HG03103 (cell line): Measurements from ENCODE around the gene CLPSL2.

Experiments used
- ATAC-seq: cut with Tn5 transposase; IDR thresholded peaks from one replicate; pipeline ENCODE4 v1.9.1; 2021; ENCODE audit warnings: low read depth; ENCODE audit not compliant: unreplicated experiment

The CLPSL2 gene

DNA sequence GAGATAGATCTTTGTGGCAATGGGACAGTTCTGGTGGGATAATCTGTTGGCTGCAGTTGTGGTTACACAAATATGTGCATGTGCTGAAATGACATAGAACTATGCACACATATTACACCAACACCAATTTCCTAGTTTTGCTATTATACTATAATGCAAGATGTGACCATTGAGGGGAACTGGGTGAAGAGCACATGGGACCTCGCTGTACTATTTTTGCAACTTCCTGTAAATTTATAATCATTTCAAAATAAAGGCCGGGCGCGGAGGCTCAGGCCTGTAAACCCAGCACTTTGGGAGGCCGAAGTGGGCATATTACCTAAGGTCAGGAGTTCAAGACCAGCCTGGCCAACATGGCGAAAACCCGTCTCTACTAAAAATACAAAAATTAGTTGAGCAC, 30.9 kb upstream of the CLPSL2 start:
- ATAC-seq = no peak

DNA sequence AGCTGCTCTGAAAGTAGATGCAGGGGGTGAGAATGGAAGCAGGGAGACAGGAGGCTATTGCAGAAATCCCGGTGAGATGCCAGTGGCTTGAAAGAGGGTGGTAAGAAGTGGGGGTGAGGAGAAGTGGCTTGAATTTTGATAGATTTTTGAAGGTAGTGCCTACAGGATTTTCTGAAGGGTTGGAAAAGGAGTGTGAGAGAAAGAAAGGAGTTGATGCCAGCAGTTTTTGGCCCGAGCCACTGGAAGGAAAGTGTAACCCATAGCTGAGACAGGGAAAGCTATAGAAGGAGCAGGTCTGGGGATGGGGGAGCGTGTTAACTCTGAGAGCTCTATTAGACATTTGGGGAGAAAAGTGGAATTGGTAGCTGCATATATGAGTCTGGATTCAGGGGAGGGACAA, 29.9 kb upstream of the CLPSL2 start:
- no peak for ATAC-seq

DNA sequence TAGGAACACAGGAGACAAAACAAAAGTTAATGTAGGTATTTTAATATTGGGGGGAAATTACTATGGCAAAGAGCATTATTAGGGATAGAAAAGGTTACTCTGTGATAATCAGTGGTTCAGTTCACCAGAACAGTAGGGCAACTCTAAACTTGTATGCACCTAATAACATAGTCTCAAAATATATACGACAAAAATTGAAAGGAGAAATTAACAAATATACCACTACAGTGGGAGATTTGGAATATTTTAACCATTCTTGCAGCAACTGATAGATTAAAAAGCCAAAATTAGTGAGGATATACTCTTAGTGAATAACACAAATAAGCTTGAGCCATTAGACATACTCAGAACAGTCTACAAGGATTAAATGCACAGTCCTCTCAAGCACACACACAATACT, 28.5 kb upstream of the CLPSL2 start:
- no peak for ATAC-seq

DNA sequence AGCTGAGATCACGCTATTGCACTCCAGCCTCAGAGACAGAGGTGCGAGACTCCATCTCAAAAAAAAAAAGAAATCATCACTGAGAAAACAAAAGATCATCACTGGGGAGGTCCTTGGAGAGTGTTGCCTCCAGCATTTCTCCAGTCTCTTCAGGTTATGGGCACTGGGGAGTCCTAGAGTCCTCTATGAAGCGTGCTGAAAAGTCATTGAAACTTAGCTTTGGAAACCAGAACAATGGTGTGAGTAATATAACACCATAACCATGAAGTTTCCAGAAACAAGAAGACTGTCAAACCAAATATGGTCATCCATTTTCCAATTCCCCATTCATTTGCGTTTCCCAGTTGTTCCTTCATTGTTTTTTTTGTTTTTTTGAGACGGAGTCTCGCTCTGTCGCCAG, 25.8 kb upstream of the CLPSL2 start:
- ATAC-seq = no peak

DNA sequence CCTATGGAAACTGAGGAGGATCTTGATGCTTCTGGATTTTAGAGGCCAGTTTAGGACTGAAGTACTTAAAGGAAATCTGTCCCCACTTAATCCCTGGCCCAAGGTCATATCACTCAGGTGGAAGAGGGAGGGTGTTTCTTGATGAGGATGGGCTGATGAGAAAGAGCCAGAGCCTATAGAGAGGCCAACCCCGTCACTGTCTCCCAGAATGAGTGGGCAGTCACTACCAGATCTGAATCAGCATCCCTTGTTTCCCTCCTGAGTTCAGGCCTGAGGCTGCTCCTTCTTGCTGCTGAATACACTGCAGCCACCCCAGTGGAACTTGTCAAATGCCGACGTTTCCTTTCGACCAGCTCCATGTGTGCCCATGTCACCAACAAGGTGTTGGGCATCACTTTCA, 24.8 kb upstream of the CLPSL2 start:
- ATAC-seq = no peak

DNA sequence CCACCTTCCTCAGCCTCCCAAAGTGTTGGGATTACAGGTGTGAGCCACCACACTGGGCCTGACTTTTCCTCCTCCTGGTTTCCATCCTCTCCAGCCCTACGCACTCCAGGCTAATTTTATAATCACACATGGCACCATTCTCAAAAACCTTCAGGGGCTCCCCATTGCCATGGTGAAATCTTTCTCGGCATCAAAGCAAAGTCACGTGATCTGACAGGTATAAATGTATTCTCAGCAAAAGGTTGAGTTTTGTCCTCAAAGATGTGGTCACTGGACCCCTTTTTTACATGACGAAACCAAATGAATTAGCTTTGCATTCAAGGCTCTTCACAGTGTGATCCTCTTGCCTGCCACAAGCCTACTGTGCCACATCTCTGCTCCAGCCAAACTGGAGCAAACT, 24.1 kb upstream of the CLPSL2 start:
- no peak for ATAC-seq

DNA sequence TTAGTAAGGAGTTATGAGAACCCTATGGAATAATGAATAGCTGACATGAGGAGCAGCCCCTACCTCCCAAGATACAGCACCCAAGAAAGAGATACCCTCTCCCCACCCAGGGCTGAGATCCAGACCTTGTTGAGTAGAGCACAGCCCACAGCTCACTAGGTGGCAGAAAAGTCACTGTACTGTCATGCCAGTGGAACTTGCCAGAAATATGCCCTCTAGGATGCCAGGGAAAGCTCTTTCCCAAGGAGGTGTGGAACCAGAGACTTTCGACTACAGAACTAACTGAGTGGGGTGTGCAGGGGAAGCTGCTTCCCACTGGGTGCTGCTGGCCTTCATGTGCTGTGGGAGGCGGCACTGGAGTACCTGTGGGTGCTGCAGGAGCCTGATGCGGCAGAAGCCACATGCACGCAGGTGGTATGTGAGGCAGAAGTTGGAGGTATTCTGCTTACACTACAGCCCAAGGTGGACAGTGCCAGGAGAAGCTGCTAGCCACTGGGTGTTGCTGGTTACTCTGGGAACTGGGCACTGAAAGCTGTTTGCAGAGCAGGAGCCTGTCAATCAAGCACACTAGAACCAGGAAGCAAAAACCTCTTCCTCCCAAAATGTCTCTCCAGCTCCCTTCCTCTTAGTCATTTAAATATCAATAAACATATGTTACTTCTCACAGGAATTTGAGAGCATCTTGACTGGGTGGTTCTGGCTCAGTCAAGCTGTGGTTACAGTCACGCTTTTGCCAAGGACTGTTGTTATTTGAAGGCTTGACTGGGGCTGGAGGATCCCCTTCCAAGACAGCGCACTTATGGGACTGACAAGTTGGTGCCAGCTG, 21.7 kb upstream of the CLPSL2 start:
- no peak for ATAC-seq

DNA sequence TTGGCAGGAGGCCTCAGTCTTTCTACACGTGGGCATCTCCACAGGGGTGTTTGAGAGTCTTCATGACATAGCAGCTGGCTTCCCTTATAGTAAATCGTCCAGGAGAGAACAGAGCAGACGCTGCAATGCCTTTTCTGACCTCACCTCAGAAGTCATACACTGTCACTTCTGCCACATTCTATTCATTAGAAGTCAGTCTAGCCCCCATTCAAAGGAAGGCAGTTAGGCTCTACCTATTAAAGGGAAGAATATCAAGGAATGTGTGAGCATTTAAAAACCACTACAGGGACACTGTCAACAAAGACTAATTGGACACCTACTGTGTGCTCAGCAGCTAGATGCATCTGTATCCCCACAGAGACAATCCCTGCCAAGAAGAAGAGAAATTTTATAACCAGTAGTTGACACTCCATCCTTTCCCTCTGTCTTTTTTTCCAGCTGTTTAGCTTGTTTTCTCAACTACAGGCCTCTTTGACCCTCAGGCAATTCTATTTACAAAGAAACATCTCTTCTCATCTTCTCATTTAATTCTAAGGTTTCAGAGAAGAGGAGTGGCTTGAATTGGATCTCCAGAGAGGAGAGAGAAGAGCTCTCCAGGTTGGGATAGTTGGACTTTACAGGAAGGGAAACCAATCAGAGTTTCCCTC, 21.0 kb upstream of the CLPSL2 start:
- ATAC-seq = no peak

DNA sequence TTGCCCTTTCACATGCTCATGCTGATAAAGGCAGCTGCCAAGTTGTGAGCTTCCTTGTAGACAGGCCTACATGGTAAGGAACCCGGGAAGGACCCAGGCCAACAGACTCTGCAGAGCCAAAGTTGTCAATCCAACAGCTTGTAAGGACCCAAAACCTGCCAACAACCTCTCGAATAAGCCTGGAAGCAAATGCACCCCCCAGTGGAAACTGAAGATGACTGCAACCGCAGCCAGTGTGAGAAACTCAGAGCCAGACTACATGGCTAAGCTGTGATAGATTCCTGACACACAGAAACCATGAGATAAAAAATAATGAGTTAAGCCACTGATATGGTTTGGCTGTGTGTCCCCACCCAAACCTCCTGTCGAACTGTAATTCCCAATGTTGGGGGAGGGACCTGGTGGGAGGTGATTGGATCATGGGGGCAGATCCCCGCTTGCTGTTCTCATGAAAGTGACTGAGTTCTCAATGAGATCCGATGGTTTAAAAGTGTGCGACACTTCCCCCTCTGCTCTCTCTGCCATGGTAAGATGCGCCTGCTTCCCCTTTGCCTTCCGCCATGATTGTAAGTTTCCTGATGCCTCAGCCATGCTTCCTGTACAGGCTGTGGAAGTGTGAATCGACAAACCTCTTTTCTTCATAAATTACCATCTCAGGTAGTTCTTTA, 18.8 kb upstream of the CLPSL2 start:
- ATAC-seq = no peak

DNA sequence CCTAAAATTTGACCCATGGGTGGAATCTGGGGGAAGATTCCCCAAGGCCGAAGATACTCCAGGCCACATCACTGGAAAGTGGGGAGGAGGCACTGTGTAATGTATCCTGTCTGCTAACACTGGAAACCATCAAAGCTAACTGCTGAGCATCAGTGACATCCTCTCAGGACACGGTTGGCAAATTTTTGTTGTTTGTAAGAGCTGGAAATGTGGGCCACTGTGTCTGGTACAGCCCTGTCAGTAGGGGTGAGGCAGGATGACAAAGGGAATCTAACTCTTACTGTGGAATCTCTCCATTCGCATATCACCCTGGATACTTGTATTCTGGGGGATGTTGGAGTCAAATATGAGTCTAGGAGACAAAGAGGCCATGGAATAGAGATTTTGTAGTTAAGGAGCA, 17.0 kb upstream of the CLPSL2 start:
- ATAC-seq = no peak

DNA sequence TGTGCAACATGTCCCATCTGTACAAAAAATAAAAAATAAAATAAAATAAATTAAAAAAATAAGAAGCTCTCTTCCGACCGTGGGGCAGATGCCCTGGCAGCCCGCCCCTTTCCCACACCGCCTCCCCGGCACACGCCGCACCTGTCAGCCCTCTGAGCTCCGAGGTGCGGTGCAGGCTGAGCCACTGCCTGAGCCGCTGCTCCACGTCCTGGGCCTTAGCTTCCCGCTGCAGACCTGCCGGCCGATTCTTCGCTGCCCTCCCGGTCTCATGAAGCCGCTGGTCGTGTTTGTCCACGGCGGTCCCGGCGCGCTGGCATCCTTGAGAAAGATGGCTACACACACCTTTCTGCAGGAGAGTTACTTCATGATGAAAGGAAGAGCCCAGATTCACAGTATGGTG, 10.7 kb upstream of the CLPSL2 start:
- ATAC-seq = no peak

DNA sequence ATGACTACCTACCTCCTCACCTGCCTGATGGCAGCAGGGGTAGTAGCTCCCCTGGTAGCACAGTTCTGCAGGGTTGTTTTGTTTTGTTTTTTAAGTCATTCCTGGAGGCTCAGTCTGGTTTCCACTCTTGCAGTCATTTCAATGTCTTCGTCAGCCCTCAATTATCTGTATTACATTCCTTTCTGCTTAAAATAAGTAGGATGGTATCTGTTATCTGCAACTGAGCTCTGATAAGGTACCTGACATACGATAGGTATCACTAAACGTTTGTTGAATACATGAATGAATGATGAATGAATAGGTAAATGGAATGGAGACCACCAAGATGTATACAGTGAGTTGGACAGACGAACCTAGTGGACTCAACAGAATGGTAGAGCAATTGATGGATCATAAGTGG, 7.2 kb upstream of the CLPSL2 start:
- no peak for ATAC-seq

DNA sequence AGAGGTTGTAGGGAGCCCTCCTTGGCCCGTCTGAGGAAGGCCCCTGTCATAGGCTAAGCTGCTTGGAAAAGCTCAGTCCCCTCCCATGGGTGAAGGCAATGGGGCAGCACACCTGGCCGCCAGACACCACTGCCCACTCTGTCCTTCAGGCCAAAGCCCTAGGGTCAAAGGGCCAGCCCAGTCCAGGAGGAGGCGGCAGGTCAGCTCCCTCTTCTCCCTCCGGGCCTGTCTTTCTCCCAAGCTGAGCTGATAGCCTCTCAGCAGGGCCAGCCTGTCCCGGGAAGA, 5.1 kb upstream of the CLPSL2 start:
- no peak for ATAC-seq

DNA sequence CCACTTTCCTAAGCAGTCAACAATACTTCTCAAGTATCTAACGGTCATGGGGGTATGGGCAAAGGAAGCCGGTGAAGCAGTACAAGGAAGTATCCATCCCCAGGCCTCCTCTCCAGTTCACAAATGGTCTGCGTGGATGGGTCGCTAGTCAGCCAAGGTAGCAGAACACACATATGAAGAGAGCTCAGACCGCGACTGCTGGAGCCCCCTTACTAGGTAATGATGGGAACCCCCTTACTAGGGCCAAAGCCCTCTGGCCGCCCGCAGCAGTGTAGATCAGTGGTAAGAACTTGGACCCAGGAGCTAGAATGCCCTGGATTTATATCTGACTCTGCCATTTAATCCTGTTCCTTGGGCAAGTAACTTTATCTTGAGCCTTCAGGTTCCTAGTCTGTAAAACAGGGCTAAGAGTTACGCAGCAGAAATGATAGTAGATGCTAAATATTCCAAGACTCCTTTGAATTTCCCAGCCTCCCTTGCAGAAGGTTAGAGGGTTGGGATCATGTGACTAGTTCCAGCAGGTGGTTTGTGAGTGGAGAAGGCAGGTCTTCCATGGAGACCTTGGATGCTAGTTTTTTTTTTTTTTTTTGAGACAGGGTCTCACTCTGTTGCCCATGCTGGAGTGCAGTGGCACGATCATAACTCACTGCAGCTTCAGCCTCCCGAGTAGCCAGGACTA, 2.1 kb upstream of the CLPSL2 start:
- ATAC-seq = no peak

DNA sequence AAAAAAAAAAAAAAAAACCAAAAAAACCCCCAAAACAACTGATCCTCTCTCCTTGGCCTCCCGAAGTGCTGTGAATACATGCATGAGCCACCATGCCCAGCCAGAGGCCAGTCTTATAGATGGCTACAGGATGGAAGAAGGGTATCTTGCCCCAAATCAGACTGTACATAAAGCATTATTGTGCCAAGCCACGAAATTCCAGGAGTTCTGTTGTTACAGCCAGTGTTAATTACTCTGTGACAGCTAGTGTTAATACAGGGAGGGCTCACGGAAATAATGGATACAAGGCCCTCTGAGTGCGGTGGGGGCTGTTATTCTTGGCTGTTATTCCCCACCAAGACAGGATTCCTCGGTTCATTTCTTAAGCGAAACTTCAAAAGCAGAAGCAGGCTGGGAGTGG, 1.4 kb upstream of the CLPSL2 start:
- no peak for ATAC-seq

DNA sequence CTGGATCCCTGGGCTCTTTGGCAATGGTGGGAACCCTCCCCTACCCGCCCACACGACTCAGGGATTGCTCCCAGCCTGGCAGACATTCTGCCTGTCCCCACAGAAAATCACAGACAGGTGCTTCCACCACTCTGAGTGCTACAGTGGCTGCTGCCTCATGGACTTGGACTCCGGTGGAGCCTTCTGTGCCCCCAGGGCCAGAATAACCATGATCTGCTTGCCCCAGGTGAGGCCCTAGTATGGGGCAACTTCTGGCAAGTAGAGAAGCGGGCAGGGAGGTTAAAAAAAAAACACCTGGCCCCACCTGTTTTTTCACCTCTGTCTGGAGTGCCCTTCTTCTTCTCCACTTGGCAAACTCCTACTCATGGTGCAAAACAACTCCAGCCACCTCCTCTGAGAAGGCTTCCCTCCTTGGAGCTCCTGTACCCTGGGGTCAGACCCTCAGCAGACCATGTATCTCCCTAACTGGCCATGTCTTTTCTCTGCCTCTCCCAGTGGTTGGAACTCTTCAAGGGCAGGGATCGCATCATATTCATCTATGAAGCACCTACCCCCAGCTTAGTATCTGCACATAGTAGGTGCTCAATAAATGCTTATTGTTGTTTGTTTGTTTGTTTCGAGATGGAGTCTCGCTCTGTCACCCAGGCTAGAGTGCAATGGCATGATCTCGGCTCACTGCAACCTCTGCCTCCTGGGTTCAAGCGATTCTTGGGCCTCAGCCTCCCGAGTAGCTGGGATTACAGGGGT, 1.1 kb downstream of the CLPSL2 start:
- ATAC-seq = no peak

DNA sequence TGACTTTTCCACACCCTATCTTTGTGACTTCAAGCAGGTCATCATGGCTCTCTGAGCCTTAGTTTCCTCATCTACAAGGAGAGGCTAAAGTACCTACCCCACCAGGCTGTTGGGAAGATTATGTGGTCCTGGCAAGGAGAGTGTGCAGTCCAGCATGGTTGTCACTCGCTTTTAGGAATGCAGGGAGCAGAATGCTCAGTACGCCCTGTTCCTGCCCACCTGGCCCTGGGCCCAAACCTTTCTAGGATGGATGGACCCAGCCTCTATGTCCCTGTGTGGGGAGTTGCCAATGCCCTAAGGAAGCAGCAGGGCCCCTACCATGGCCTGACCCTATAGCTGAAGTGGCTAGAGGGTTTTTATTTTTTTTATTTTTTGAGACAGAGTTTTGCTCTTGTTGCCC, 2.0 kb downstream of the CLPSL2 start:
- no peak for ATAC-seq

DNA sequence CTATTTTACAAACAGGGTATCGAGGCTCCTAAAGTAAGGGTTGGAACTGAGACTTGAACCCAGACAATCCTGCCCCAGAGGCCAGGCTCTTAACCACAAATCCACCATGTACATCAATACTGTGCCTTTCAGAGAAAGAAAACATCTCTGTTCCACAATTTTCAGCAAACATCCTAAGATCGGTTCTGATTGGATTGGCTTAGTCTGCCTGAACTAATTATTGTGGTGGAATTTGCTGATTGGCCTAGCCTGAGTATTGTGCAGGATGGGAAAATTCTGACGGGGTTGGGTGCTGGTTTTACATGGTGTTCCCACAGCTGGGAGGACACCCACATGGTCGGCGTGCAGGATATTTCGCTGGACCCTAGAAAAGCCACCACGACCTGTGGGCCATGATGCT, 4.3 kb downstream of the CLPSL2 start, which contains the start of gene CLPSL1:
CLPSL1 (plus strand) TSS at position 301 of the 400 bp plus-strand sequence; CDS start at position 393, 92 bp downstream.
- no peak for ATAC-seq

DNA sequence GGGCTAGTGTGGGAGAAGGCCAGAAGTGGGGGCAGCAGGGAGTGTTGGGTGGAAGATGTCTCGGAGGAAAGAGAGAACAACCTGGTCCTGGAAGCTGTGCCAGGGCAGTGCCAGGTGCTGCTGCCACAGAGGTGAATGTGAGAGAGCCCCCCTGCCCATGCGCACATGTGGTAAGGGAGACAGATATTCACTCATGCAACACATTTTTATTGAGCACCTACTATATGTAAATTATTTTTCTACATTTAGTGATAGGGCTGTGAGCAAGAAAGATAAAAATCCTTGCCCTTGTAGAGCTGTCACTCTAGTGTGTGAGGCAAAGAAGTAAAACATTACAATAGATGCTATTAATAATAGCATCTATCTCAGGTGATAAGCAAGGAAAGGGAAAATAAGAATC, 4.9 kb downstream of the CLPSL2 start:
- ATAC-seq = no peak

DNA sequence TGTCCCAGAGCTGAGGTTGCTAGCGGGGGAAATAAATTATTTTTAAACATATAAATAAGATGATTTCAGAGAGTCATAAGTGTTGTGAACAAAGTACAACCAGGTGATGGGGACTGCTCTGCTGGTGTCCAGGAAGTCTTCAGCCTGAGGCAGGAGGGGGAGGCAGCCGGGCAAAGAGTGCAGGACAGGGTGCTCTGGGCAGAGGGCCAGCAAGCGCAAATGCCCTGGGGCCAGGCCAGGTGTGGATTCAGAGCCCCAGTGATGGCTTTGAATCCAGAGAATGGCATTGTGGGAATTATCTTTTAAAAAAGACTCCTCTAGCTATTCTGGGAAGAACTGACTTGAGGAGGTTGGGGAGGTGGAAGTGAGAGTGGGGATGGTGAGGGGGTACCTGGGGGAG, 6.0 kb downstream of the CLPSL2 start:
- ATAC-seq = no peak

DNA sequence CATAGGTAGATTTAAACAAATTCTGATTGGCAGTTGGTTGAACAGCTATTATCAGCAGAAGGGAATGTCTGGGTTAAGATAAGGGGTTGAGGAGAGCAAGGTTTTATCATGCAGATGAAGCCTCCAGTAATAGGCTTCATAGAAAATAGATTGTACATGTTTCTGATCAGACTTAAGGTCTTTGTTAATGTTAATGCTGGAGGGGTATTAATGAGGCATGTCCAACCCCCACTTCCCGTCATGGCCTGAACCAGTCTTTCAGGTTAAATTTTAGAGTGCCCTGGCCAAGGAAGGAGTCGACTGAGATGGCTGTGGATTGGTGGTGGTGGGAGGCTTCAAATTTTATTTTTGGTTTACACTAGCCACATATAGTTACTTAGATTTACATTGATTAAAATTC, 7.8 kb downstream of the CLPSL2 start:
- no peak for ATAC-seq
